IPS-NIHi11 (cell line): Measurements from ENCODE around the gene PTF1A.

Experiments
- DNase-seq: peaks from one replicate; pipeline ENCODE4 v3.0.0; 2012; ENCODE audit warnings: mixed read lengths, low spot score

PTF1A gene, protein sequence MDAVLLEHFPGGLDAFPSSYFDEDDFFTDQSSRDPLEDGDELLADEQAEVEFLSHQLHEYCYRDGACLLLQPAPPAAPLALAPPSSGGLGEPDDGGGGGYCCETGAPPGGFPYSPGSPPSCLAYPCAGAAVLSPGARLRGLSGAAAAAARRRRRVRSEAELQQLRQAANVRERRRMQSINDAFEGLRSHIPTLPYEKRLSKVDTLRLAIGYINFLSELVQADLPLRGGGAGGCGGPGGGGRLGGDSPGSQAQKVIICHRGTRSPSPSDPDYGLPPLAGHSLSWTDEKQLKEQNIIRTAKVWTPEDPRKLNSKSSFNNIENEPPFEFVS

DNA sequence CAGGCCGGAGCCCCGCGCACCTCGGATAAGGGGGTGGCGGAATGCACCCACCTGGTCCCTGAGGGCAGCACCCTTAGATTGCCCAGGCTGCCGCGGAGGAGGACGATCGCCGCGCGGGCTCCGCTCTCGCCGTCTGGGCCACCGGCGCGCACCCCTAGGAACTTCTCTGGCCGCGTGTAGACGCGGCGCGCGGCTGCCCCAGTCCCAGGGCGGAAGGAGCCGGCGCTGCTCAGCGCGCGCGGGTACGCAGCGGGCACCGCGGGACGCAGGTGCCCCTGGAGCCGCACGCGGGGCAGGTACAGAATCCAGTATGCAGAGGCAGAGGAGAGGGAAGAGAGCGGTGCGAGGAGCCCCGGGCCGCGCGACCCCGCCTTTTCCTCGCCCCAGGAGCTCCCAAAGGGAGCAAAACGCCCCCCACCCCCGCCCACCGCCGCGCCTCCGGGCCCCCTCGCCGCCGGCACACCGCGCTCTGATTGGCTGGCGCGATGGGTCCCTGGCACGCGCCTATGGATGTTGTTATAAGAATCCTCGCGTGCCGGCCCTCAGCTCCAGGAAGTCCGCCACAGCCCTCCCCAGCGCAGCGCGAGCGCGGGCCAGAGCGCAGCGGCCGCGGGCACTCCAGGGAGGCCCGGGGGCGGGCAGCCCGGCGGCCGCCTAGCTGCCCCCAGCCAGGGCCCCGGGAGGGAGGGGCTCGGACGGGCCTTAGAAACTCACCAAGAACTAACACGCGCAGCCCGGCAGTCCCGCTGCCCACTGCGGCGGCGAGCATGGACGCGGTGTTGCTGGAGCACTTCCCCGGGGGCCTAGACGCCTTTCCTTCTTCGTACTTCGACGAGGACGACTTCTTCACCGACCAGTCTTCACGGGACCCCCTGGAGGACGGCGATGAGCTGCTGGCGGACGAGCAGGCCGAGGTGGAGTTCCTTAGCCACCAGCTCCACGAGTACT, at the start of gene PTF1A:
PTF1A (plus strand) TSS at position 549 of the 948 bp plus-strand sequence; CDS start at position 768, 219 bp downstream.
- peak; percentile 46 for DNase-seq

DNA sequence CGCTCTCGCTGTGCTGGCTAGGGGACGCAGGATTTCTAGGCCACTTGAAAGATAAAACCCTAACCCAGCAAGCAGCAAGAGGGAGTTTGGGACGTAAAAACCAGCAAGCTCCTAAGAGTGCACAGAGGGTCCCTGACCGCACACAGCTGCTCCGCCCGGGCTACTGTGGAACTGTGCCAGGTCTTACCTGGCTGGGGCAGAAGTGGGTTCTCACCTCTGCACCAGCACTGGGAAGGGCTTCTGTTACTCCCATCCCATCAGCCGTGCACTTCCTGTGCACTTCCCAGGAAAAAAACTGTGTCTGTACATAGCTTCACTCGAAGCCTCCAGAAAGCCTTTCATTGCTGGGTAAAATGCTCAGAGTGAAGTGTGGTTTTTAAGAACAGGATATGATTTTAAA, 45.9 kb upstream of the PTF1A start:
- DNase-seq = no peak

DNA sequence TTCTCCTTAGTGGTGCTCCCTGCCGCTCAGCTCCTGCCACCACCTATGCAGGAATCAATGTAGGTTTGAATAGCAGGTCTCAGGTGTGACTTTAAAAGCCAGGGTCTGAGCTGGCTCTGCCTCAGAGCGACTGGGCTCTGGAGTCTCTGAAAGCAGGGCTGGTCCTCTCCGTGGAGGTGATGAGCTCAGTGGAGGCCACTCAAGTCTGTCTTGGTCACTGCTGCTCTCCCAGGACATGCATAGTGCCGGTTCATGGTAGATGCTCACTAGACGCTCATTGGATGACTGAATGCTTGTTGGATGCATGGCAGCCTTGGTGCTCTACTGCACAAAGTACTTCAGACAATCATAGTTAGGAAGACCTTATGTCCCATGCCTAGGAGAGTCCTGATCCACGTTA, 45.1 kb upstream of the PTF1A start:
- no peak for DNase-seq

DNA sequence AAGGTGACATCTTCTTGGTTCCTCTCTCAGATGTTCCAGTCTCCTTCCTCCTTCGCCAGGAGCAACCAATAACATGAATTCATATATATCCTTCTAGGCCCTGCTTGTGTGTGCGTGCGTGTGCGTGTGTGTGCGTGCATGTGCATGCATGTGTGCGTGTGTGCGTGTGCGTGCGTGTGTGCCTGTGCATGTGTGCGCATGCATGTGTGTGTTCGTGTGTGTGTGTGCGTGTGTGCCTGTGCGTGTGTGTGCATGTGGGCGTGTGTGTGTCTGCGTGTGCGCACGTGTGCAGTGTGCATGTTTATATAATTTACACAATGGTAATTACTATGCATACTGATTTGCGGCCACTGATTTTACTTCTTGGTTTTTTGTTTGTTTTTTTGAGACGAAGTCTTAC, 43.9 kb upstream of the PTF1A start:
- no peak for DNase-seq

DNA sequence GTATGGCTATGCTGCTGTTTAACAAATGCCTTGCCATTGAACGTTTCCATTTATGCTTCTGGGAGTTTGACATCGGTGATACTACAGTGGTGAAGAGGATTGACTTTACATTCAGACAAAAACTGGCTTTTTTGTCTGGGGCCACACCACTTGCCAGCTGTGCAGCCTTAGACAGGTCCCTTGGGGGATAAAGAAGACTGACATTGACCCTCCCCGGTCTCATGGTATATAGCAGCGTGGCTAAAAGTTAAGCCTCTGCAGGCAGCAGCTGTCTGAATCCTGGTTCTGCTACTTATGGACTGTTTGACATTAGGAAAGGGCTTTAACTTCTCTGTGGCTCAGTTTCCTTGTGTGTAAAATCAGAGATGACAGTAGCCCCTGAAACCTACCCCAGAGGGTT, 42.0 kb upstream of the PTF1A start:
- DNase-seq = no peak

DNA sequence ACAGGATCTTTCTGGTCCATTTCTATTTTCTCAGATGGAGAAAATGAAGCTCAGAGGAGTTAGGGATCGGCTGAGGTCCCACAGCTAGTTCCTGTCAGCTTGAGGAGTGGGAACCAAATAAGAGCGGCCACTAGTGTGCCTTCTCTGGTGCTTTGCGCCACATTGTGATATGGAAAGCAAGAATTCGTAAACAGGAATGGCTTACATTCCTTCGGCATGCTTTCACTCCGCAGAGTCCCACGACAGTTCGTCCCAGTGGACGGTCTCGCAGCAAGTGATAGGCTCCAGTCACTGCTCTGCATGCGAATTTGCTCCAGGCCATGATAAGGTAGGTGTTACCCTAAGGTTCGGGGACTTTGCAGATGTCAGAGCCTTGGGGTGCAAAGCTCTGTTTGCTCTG, 41.5 kb upstream of the PTF1A start:
- DNase-seq = no peak

DNA sequence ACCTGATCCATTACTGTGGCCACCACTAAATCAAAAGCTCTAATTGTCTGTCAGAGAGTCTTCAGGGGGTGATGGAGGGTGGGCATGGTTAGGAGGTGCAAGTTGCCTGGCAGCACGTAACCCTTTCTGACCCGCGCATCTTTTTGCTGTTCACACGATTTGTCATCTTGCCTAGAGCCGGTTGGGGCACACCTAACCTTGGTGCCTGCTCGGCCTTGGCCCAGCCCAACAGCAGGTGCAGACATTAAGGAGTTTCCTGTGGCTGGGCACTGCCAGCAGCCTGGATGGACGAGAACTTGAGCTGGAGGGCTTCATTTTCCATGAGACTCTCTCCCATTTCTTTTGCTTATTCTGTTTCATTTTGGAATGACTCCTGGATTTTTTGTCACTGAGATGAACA, 41.0 kb upstream of the PTF1A start:
- DNase-seq = no peak

DNA sequence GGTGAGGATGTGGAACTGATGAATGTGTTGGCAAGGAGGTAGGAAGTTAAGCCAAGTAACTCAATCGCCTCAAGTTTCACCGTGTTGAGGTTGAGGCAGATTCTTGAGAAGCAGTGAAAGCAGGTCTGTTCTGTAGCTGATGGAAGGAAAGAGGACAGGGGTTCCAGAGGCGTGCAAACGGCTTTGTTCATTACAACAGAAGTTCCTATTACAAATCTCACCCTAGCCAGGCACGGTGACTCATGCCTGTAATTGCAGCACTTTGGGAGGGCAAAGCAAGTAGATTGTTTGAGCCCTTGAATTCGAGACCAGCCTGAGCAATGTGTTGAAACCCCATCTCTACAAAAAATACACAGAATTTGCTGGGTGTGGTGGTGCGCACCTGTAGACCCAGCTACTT, 36.9 kb upstream of the PTF1A start:
- no peak for DNase-seq

DNA sequence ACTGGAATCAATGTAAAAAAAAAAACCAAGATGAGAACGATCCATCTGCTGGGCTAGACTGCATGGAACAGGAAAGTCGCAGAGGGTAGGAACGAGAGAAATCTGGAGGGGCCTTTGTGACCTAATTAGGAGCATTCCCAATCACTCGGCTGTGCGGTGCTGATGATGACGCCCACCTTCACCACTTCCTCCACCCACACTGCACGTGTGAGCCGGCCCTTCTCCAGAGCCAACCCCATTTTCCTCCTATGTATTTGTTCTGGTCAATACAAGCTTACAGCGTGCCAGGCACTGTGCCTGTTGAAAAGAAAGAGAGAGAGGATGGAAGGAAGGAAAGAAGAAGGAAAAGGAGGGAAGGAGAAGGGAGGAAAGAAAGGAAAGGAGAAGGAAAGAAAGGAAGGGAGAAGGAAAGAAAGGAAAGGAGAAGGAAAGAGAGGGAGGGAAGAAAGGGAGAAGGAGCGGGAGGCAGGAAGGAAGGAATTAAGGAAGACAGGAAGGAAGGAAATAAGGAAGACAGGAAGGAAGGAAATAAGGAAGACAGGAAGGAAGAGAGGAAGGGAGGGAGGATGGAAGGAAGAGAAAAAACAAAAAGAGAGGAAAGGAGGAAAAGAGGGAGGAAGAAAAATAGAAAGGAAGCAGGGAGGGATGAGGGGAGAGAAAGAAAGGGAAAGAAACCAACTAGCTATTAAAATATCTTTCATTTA, 35.5 kb upstream of the PTF1A start:
- no peak for DNase-seq

DNA sequence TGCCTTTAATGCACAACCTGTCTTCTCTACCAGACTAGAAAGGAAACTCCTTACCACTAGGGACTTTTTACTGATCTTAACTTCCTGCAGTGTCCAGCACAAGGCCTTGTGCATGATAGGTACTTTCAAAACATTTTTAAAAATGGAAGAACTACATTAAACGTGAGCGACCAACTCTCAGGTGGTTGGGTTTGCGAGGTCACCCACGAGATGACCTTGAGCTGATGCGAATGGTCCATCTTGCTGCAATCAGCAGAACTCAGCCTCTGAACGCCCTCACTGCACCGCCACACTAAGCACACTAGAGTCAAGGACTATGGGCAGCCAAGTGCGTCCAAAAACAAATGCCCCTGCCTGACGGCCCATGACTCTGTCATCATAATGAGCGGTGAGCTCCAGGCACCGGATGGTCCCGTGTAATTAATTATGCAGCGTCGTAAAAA, 34.9 kb upstream of the PTF1A start:
- DNase-seq = no peak

DNA sequence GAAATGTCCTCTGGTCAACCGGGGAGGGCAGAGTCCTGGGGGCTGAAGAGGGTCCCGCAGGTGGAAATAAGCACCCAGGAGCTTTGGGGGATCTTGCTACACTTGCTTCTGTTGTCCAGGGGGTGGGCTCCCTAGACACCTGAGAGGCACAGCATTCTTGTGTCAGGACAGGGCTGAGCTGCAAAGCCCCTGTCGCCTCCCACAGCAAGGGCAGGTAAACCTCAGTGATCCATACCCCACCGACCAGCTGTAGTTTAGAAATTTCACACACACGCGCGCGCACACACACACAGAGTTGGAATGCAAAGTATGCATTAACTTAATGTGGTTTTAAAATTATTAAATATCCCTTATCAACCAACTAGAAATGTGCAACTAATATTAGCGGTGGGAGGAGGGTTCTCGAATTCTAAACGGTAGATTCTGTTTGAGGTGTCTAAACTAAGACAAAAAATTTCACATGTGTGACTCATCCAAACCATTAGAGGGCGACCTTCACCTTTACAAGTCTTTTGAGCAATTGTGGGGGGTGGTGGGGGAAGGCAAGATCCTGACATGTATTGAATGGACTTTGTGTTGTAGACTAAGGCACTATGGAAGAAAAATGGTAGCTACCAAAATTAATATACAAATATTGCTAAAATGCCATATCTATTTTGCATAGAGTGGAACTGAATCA, 34.3 kb upstream of the PTF1A start:
- peak; percentile 57 for DNase-seq

DNA sequence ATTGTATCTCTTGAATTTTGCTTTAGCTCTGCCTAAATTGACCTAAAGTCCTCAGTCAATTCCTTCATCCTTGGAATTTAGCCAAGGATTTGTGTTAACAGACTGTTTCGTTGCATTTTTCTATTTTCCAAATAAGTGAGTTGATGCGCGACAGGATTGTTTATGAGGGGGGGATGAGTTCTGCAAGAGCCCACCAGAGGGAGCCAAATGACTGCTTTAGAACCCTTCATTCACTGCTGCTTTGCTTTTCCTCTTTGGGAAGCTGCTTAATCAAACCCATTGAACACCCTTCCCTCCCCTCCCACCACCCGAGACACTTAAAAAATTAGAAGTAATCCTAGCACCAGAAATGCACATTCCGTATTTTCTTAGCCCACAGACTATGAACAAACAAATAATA, 33.7 kb upstream of the PTF1A start:
- DNase-seq = peak; percentile 81

DNA sequence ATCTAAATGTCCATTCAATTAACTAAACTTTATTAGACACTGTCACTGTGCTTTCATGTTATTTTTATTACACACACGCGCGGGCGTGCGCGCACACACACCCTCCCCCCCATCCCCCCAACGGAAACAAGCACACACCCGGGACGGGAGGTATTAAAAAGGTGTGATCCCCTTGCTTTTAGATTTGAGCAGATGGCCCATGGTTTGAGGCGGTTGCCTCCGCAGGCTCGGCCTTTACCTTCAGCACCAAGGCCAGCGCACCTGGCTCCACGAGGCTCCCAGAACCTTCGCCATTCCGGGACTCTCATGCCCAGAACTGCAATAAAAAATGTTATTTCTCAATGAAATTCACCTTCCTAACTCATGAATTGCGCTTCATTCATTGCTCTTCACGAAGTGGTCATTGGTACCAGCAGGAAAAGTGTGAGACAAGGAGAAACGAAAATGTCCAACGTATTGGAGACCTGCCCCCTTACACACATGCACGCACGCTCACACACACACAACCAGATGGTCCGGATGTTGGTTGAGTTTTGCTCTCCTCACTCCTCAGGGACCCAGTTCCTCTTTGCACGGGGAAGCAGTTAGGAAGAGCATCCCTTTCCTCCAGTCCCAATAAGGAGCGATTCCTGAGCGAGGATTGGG, 20.8 kb upstream of the PTF1A start:
- peak; percentile 79 for DNase-seq

DNA sequence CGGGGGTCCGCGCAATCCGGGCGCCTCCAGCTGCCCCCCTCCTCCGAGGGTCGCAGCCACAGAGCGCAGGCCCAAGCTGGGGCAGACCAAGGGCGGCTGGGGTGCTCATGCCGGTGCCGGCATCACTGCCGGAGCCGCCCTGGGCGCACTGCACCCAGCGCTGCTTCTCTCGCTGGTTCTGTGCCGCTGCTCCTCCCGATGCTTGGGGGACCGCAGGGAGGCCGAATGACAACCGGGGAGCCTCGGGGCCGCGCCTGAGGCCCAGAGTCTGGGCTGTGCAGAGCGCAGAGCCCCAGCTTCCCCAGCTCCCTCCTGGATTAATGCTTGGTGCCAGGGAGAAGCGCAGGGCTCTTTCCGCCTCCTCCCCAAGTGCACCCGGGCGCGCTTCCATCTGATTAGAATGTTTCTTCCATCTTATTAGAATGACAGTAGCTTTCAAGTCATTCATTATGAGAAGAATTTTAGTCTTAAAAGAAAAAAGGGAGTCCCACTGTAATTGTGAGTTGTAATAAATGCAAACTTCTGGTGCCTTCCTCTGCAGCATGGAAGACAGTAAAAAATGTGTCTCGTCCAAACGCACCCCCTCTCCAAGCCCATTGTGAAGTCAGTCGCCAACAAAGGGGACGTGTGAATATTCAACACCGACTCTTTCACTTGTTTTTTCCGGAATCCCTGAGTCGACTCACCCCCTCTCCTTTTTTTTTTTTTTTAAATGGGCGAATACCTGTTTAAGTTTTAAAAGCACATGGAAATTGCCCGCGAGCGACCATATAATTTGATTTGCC, 19.5 kb upstream of the PTF1A start:
- DNase-seq = peak; percentile 30

DNA sequence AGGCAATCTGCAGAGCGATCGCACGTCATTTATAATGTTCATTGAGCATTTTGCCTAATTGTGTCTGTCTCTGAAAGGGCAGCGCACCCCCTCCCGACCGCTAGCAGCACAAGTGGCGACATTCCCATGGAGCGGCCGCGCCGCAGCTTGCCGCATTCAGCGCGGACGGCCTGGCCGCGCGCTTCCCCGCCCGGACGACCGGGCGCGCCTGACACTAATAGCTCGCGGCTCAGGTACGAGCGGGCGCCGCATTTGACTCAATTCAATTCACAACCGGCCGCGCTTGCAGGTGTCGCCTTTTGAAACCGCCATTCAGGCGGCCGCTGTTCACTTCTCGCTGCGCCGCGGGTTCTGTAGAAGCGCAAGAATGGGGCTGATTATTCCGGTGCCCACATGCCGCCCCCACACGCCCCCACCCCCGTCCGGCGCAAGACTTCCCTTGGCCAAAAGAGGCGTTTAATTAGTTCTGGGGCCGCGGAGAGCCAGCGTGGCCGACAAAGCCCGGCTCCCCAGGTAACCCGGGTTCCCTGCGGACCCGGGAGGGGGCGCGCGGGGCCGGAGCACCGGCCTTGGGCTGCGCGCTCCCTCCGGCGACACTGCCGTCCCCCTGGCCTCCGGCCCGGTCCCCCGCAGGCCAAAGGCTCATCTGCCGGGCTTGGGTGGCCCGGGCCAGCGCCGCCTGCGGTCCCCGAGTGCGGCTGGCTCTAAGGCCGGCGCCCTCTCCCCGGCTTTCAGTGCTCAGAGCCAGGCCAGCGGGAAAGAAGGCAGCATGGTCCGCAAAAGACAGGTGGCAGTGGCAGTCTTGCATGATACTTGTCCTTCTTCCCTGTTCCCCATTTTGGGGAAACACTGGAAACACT, 18.7 kb upstream of the PTF1A start:
- peak; percentile 71 for DNase-seq

DNA sequence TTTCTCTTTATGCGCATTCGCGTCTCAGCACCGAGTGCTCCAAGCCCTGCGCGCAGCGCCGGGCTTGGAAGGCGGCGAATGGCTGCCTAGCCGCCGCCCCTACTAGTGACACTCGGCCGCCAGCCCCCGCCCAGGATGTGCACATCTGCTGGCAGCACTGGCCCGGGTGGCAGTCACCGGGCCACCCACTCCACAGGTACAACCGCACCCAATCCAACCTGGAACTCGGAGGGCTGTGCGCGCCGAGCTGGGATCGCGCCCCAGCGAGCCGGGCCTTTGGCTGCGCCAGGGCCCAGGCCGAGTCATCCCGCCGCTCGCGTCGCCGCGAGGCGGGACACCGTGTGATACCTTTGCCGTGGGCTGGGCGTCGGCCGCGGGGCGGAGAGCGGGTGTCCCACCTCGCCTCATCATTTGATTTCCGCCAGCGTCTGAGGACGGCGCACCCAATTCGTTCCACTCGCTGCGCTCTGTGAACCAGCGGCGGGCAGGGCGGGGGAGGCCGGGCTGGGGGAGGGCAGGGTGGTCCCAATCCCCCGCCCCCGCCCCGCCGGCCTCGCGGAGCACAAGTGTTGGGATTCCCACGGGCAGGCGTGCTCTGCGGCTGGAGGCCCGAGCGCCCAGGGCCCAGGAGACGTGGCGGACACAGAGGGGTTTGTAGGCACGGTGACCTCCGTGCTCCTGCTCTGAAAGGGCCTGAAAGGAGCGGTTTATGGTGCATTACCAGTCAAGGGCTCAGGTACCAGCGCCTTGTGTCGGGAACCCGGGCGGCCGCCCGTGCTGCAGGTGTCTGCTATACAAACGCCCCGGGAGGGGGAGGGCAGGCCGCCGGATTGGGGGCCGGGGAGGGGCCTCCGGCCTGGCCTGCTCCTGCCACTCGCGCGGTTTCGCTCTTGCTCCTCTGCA, 17.8 kb upstream of the PTF1A start:
- peak; percentile 31 for DNase-seq

DNA sequence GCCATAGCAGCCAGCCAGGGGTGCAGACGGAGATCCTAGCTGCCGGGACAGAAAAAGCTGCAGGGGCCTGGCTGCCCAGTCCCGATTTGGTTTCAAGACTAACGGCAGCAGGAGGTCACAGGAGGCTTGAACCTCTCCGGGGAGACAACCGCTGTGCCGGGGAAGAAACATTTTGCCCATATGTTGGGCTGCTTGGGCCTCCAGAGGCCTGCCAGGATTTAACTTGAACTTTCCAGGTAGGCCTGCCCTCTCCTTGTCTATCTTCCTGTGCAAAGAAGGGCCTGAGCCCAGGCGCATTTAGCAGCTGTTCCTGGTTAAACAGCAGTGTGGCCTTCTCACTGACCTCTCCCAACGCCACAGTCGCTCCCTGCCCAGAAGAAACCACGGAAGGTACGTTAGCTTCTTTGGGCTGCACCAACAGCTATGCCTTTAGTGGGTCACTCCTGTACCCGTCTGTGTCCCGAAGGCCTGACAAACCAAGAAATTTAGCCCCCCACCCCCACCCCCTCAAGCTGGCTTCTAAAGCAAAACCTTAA, 17.1 kb upstream of the PTF1A start:
- no peak for DNase-seq

DNA sequence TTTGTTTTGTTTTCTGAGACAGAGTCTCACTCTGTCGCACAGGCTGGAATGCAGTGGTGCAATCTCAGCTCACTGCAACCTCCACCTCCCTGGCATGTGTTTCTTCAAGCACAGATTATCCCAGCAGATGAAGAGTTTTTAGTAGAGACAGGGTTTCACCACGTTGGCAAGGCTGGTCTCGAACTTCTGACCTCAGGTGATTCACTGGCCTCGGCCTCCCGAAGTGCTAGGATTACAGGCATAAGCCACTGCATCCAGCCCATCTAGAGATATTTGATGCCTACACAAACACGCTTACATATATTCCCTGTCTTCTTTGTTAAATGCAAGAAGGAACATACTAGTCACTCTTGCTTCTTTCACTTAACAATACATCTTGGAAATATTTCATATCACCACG, 5.9 kb upstream of the PTF1A start:
- no peak for DNase-seq
